A549 (cell line): ENCODE data around the gene RASGEF1C.

Experiments used
- HDAC2 ChIP-seq: fragments of 200-600 bp; sonication (generic); IDR thresholded peaks from 2 replicates; pipeline ENCODE4 v1.6.1; 2016
- MYC ChIP-seq: IDR thresholded peaks from 2 replicates; pipeline ENCODE4 v1.6.1; 2012; ENCODE audit warnings: mild to moderate bottlenecking, inconsistent platforms, low read length, improper control_type of control experiment, borderline replicate concordance
- PHF8 ChIP-seq: fragments of 200-600 bp; sonication (generic); IDR thresholded peaks from 2 replicates; pipeline ENCODE4 v1.6.1; 2016; ENCODE audit warnings: low read depth, mild to moderate bottlenecking, antibody characterized with exemption, moderate library complexity, borderline replicate concordance
- RARB ChIP-seq: fragments of 250-450 bp; sonication (Bioruptor Pico); IDR thresholded peaks from 2 replicates; pipeline ENCODE4 v1.8.0; 2021; ENCODE audit warnings: mild to moderate bottlenecking, moderate library complexity
- TF ChIP-seq, protein P1 (sequence below): fragments of >200 bp; sonication (Bioruptor Twin); formaldehyde crosslinking; IDR thresholded peaks from 3 replicates; pipeline ENCODE4 v1.5.1; 2016

- no peak for TF ChIP-seq MYC
- no peak for TF ChIP-seq HDAC2
- TF ChIP-seq, protein P1, sequence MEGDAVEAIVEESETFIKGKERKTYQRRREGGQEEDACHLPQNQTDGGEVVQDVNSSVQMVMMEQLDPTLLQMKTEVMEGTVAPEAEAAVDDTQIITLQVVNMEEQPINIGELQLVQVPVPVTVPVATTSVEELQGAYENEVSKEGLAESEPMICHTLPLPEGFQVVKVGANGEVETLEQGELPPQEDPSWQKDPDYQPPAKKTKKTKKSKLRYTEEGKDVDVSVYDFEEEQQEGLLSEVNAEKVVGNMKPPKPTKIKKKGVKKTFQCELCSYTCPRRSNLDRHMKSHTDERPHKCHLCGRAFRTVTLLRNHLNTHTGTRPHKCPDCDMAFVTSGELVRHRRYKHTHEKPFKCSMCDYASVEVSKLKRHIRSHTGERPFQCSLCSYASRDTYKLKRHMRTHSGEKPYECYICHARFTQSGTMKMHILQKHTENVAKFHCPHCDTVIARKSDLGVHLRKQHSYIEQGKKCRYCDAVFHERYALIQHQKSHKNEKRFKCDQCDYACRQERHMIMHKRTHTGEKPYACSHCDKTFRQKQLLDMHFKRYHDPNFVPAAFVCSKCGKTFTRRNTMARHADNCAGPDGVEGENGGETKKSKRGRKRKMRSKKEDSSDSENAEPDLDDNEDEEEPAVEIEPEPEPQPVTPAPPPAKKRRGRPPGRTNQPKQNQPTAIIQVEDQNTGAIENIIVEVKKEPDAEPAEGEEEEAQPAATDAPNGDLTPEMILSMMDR, result no peak
- no peak for TF ChIP-seq RARB (CRISPR knock-in tag)
- TF ChIP-seq PHF8, result no peak
These were observed 65.2 kb downstream of the RASGEF1C start for GRCh38 chr5:180143656-180144364.
